Astrocyte (in vitro differentiated cells and primary cell): ENCODE results near the gene CRY2. TPM values are rescaled to one million over a fixed set of nuclear protein-coding genes. Genes with fewer than 3 reads are reported as not detected.

ENCODE experiments used
- total RNA-seq: library from RNA; stranded (reverse); gene quantifications from 2 replicates; pipeline ENCODE4 v1.2.1, GENCODE V29; 2021

The CRY2 gene
- total RNA-seq, 1 donor from 2014 or later: 16.9 TPM

Other genes with a start within 250 kb of the CRY2 start
- gene CHST1, start 181.9 kb upstream of the CRY2 start, total RNA-seq: 2.6 and 3.0 TPM in 2 replicates
- gene SLC35C1, start 42.3 kb upstream of the CRY2 start, total RNA-seq: 23.4 and 24.0 TPM in 2 replicates
- 13.3 and 14.7 TPM in 2 replicates for gene MAPK8IP1, start 38.2 kb downstream of the CRY2 start, total RNA-seq
- gene FREY1, start 59.8 kb downstream of the CRY2 start, total RNA-seq: 0.79 and 1.5 TPM in 2 replicates
- 25.8 and 25.9 TPM in 2 replicates for gene PEX16, start 70.4 kb downstream of the CRY2 start, total RNA-seq
- 0.36 and 1.1 TPM in 2 replicates for gene LARGE2, start 75.2 kb downstream of the CRY2 start, total RNA-seq